Measurements from ENCODE around the gene MAP2K1. TPM values are rescaled to one million over a fixed set of nuclear protein-coding genes. Genes with fewer than 3 reads are reported as not detected.

The MAP2K1 gene
- polyA plus RNA-seq, 1 experiment, result 18.4 TPM

- H3K4me3 ChIP-seq (ENCODE audit: low read depth, low read length), result no peak overlapping the region
- no peaks in the 10 kb centered on the region for H3K27me3 ChIP-seq (ENCODE audit: control insufficient read depth, insufficient read depth, low read length)
- ChIA-PET POLR2A (no interaction called here), CTCF (interaction anchor here (0.6 kb wide), 1 partner anchor 411 kb away, joined by 3 read pairs; no protein-coding TSS in a partner anchor)
- DNase-seq (ENCODE audit: low read depth, low spot score), result no peak
- no peak overlapping the region for H3K27ac ChIP-seq (ENCODE audit: low read depth, low read length)
- H3K9me3 ChIP-seq (ENCODE audit: control insufficient read depth, insufficient read depth, low read length), result no peaks in the 10 kb centered on the region
- TF ChIP-seq CTCF (IDR thresholded peaks at IDR 0.05; ENCODE audit: low read depth, low read length), result no peak
Observed at GRCh38 chr15:66394915-66395314, 8.2 kb downstream of the MAP2K1 start.

DNA sequence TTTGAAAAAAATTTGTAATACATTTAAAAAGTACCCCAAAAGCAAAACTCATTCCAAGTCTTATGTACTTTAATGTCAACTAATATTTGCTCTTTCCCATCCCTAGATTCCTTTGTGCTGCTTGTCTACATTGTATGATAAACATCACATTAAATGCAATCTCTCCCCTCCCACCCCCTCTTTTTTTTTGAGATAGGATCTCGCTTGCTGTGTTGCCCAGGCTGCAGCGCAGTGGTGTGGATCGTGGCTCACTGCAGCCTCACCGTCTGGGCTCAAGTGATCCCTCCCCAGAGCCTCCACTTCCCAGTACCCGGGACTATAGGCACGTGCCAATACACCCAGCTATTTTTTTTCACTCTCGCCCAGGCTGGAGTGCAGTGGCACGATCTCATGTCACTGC, 12.6 kb downstream of the MAP2K1 start:
- H3K27me3 ChIP-seq (ENCODE audit: control insufficient read depth, insufficient read depth, low read length), result no peaks in the 10 kb centered on the region
- POLR2A ChIA-PET, result no interaction called here
- no peak for TF ChIP-seq CTCF (IDR thresholded peaks at IDR 0.05; ENCODE audit: low read depth, low read length)
- H3K9me3 ChIP-seq (ENCODE audit: control insufficient read depth, insufficient read depth, low read length), result no peaks in the 10 kb centered on the region
- no peak for DNase-seq (ENCODE audit: low read depth, low spot score)
- H3K27ac ChIP-seq (ENCODE audit: low read depth, low read length), result no peak overlapping the region
- CTCF ChIA-PET, result no interaction called here
- no peak overlapping the region for H3K4me3 ChIP-seq (ENCODE audit: low read depth, low read length)

DNA sequence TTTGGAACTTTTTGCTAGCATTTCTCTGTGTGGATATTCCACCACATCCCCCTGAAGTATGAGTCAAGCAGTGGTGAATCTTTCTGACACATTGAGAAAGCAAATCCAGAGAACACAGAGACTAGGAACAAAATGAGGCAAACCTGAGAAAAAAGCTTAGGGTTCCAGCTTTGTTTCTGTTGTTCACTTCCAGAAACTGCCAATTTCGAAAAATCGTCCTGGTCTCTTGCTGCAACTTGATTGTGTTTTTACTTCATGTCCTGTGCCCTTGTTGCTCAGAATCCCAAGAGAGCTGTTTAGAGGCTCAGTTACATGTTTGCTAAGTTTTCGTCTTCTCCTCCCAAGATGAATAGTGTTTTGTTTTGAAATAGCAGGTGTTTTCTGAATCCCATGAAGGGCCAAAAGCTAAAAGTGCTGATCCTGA, 13.7 kb downstream of the MAP2K1 start:
- ChIA-PET CTCF (interaction anchor here (1.1 kb wide), 1 partner anchor 97 kb away, joined by 4 read pairs; the partner anchor contains the start of gene SNAPC5), POLR2A (no interaction called here)
- TF ChIP-seq CTCF (IDR thresholded peaks at IDR 0.05; ENCODE audit: low read depth, low read length), result no peak
- Histone ChIP-seq H3K27me3 (ENCODE audit: control insufficient read depth, insufficient read depth, low read length) (no peaks in the 10 kb centered on the region), H3K27ac (ENCODE audit: low read depth, low read length) (peak overlapping the region; percentile 34), H3K4me3 (ENCODE audit: low read depth, low read length) (no peak overlapping the region), H3K9me3 (ENCODE audit: control insufficient read depth, insufficient read depth, low read length) (no peaks in the 10 kb centered on the region)
- no peak for DNase-seq (ENCODE audit: low read depth, low spot score)

- no peak overlapping the region for H3K27ac ChIP-seq (ENCODE audit: low read depth, low read length)
- no peak for TF ChIP-seq CTCF (IDR thresholded peaks at IDR 0.05; ENCODE audit: low read depth, low read length)
- H3K27me3 ChIP-seq (ENCODE audit: control insufficient read depth, insufficient read depth, low read length), result no peaks in the 10 kb centered on the region
- no peak overlapping the region for H3K4me3 ChIP-seq (ENCODE audit: low read depth, low read length)
- POLR2A ChIA-PET, result no interaction called here
- no peaks in the 10 kb centered on the region for H3K9me3 ChIP-seq (ENCODE audit: control insufficient read depth, insufficient read depth, low read length)
- CTCF ChIA-PET, result interaction anchor here (1.1 kb wide), 1 partner anchor 96 kb away, joined by 4 read pairs; the partner anchor contains the start of gene SNAPC5
- no peak for DNase-seq (ENCODE audit: low read depth, low spot score)
Observed at GRCh38 chr15:66401130-66402021, 14.7 kb downstream of the MAP2K1 start.

GRCh38 chr15:66402761-66403284, 16.1 kb downstream of the MAP2K1 start:
- H3K27ac ChIP-seq (ENCODE audit: low read depth, low read length), result no peak overlapping the region
- no peaks in the 10 kb centered on the region for H3K27me3 ChIP-seq (ENCODE audit: control insufficient read depth, insufficient read depth, low read length)
- no peaks in the 10 kb centered on the region for H3K9me3 ChIP-seq (ENCODE audit: control insufficient read depth, insufficient read depth, low read length)
- ChIA-PET CTCF (interaction anchor here (0.6 to 3.7 kb wide), 4 partner anchors 16 to 116 kb away, joined by 4 to 31 read pairs (median 8); partner anchors contain the start of genes MAP2K1 and SNAPC5), POLR2A (interaction anchor here (0.7 kb wide), 1 partner anchor 10 kb away, joined by 11 read pairs; no protein-coding TSS in a partner anchor)
- TF ChIP-seq CTCF (IDR thresholded peaks at IDR 0.05; ENCODE audit: low read depth, low read length), result no peak
- no peak overlapping the region for H3K4me3 ChIP-seq (ENCODE audit: low read depth, low read length)
- DNase-seq (ENCODE audit: low read depth, low spot score), result no peak
